ENCODE results near the gene RCSD1. TPM values are rescaled to one million over a fixed set of nuclear protein-coding genes. Genes with fewer than 3 reads are reported as not detected.

The RCSD1 gene
- total and polyA plus RNA-seq, 2 of the 4 experiments (the other 2 are of a cell fraction), result 0.03 TPM; not detected in 1

DNA sequence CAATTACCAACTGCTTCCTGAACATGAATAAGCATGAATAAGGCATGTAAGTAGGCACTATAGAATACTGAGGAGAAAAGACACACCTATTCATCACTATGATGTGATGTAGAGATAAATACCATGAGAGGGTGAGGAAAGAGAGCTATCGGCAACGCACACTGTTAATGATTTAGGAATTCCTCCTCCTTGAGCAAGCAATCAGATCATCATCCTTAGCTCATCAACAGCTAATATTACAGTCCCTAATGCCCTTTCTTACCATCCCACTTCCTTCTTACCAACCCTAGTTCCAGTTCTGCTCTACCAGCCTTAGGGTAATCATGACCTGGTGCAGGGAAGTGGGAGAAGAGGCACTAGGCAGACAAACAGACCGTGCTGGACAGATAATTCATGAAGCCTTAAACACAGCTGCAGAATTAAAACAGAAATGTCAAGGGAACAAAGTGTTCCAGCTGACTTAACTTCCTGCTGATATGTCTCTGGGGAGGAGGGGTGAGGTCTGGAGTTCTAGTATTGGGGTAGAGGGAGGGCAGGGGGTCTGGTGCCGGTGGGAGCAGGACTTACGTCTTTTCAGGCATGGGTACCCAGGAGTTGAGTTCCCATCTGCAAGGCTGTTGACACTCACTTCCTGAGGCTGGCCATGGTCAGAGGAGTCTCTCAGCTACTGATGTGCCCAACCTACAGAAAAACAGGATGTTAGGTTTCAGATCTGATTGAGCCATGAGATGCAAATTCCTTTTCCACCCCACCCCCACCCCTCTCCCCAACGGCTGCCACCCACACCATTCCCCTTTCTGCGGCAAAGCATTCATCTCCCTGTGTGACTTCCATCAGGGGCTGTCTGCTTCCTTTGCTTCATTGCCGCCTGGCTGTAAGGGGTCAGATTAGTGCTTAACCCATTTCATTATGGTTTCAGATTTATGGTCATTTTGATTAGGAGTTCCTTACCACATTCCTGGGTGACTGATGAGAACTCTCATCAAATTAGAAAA, 12.6 kb upstream of the RCSD1 start:
- no peak overlapping the region for H3K18ac ChIP-seq (ENCODE audit: low read depth, low read length)
- no peak overlapping the region for H3K4me2 ChIP-seq (ENCODE audit: low read depth, low read length)
- no peak overlapping the region for H4K91ac ChIP-seq (ENCODE audit: insufficient read depth, low read depth, low read length)
- no peak overlapping the region for H2AK9ac ChIP-seq (replicated peaks; ENCODE audit: low read depth, low read length, poor library complexity)
- POLR2A ChIA-PET (ENCODE audit: unreplicated experiment), result no interaction called here
- no peak overlapping the region for H3K9ac ChIP-seq (ENCODE audit: low read depth, low read length)
- no peak overlapping the region for H2BK120ac ChIP-seq (ENCODE audit: low read depth, low read length)
- no peak overlapping the region for H4K5ac ChIP-seq (ENCODE audit: low read depth, low read length)
- peak overlapping the region; percentile 63 for H2AFZ ChIP-seq (replicated peaks; ENCODE audit: low read length, poor library complexity)
- H3K27ac ChIP-seq (ENCODE audit: insufficient read depth, low read length), result no peak overlapping the region
- CTCF ChIA-PET, result interaction anchor here (0.6 to 1.0 kb wide), 2 partner anchors 16 to 50 kb away, joined by 3 read pairs; no protein-coding TSS in a partner anchor
- no peak overlapping the region; the same call in 1 of the 2 replicates for H3K23ac ChIP-seq (ENCODE audit: low read depth, low read length)
- no peak overlapping the region for H3K56ac ChIP-seq (ENCODE audit: extremely low read depth, insufficient read depth, low read length)
- ATAC-seq (ENCODE audit: low read depth) (no peak), DNase-seq (peak; percentile 7)
- H3K36me3 ChIP-seq (ENCODE audit: control insufficient read depth, insufficient read depth, low read length), result no peaks in the 10 kb centered on the region
- peaks cover 3% of the 10 kb centered on the region for H3K27me3 ChIP-seq (ENCODE audit: control insufficient read depth, insufficient read depth, low read length)
- in situ Hi-C loops (cut with MboI; ENCODE audit: low sequenced_read_pairs) (no loop called here), dilution Hi-C loops (cut with HindIII; ENCODE audit: low sequenced_read_pairs, unreplicated experiment) (no loop called here), intact Hi-C loops (cut with micrococcal nuclease) (no loop called here)
- 0% methylated on average over 1 of the region's 8 CpGs; no CpG with 5 or more reads in 1 of the 2 experiments for WGBS, 2 experiments (ENCODE audit: extremely low coverage in 2 of 2, insufficient read length in 1 of 2)
- H3K4me1 ChIP-seq (ENCODE audit: control insufficient read depth, insufficient read depth, low read length), result 0 out of 2 replicates have a peak, but pooled peaks cover 4% of the 10 kb centered on the region
- no peaks in the 10 kb centered on the region for H3K9me3 ChIP-seq (ENCODE audit: control insufficient read depth, insufficient read depth, low read length)
- TF ChIP-seq RFX5 (IDR thresholded peaks at IDR 0.05; ENCODE audit: low read depth, low read length), result no peak
- no peak for TF ChIP-seq RCOR1 (IDR thresholded peaks at IDR 0.05; ENCODE audit: insufficient replicate concordance, low read length)
- no peak for TF ChIP-seq SMC3 (IDR thresholded peaks at IDR 0.05; ENCODE audit: low read depth, low read length)
- no peak for TF ChIP-seq BHLHE40 (IDR thresholded peaks at IDR 0.05; ENCODE audit: low read depth, low read length)
- TF ChIP-seq, protein P1, sequence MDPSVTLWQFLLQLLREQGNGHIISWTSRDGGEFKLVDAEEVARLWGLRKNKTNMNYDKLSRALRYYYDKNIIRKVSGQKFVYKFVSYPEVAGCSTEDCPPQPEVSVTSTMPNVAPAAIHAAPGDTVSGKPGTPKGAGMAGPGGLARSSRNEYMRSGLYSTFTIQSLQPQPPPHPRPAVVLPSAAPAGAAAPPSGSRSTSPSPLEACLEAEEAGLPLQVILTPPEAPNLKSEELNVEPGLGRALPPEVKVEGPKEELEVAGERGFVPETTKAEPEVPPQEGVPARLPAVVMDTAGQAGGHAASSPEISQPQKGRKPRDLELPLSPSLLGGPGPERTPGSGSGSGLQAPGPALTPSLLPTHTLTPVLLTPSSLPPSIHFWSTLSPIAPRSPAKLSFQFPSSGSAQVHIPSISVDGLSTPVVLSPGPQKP (IDR thresholded peaks at IDR 0.05; ENCODE audit: borderline replicate concordance, low read depth, low read length), result no peak
- H3K14ac ChIP-seq (replicated peaks; ENCODE audit: low read depth, low read length), result no peak overlapping the region
- H2BK20ac ChIP-seq (ENCODE audit: low read depth, low read length), result no peak overlapping the region
- H3K9me1 ChIP-seq (ENCODE audit: insufficient read depth, low read length), result no peaks in the 10 kb centered on the region
- no peaks in the 10 kb centered on the region for H3K79me1 ChIP-seq (ENCODE audit: low read depth in 1 of 2, low read length in 2 of 2)
- no peak overlapping the region for H2AK5ac ChIP-seq (ENCODE audit: low read depth, low read length)
- no peak overlapping the region for H4K8ac ChIP-seq (ENCODE audit: low read depth in 2 of 2, low read length in 2 of 2)
- no peak overlapping the region for H3K4me3 ChIP-seq (ENCODE audit: insufficient read depth, low read depth, low read length)
- no peak overlapping the region for H2BK5ac ChIP-seq (ENCODE audit: low read depth, low read length, poor library complexity, severe bottlenecking)
- BruUV-seq (replicated peaks), result no TSS peak
- H2BK15ac ChIP-seq (ENCODE audit: low read depth, low read length), result no peak overlapping the region
- no peaks in the 10 kb centered on the region for H4K20me1 ChIP-seq (ENCODE audit: insufficient read depth, low read length)
- no peak overlapping the region for H3K4ac ChIP-seq (ENCODE audit: low read depth, low read length)

Measured in IMR-90 (cell line).